ENCODE results near the gene NDUFB4.
A peak's percentile ranks its signal among the peaks of the same experiment; 100 is the strongest.

The NDUFB4 gene

GRCh38 chr3:120566243-120566975 lies 29.7 kb upstream of the NDUFB4 start:
- peaks cover 4% of the 10 kb centered on the region for H3K4me1 Mint-ChIP-seq (ENCODE audit: low read depth)
- no peak overlapping the region for H3K4me3 Mint-ChIP-seq
- H3K27me3 Mint-ChIP-seq, result no peaks in the 10 kb centered on the region
- H3K36me3 Mint-ChIP-seq (ENCODE audit: low read depth), result no peaks in the 10 kb centered on the region
- H3K9me3 Mint-ChIP-seq, result no peaks in the 10 kb centered on the region
- no peak overlapping the region for H3K27ac Mint-ChIP-seq

GRCh38 chr3:120567370-120568201 lies 28.6 kb upstream of the NDUFB4 start:
- Mint-ChIP-seq H3K27me3 (no peaks in the 10 kb centered on the region), H3K36me3 (ENCODE audit: low read depth) (no peaks in the 10 kb centered on the region), H3K4me1 (ENCODE audit: low read depth) (peaks cover 4% of the 10 kb centered on the region), H3K9me3 (no peaks in the 10 kb centered on the region), H3K27ac (no peak overlapping the region), H3K4me3 (peak overlapping the region; percentile 30)

- Mint-ChIP-seq H3K9me3 (no peaks in the 10 kb centered on the region), H3K27me3 (no peaks in the 10 kb centered on the region), H3K4me3 (no peak overlapping the region), H3K36me3 (ENCODE audit: low read depth) (no peaks in the 10 kb centered on the region), H3K27ac (no peak overlapping the region), H3K4me1 (ENCODE audit: low read depth) (peaks cover 4% of the 10 kb centered on the region)
Observed at GRCh38 chr3:120568202-120568531, 28.0 kb upstream of the NDUFB4 start.

GRCh38 chr3:120568598-120568997 lies 27.5 kb upstream of the NDUFB4 start:
- H3K4me1 Mint-ChIP-seq (ENCODE audit: low read depth), result peaks cover 4% of the 10 kb centered on the region
- no peaks in the 10 kb centered on the region for H3K36me3 Mint-ChIP-seq (ENCODE audit: low read depth)
- H3K27ac Mint-ChIP-seq, result no peak overlapping the region
- H3K9me3 Mint-ChIP-seq, result no peaks in the 10 kb centered on the region
- H3K27me3 Mint-ChIP-seq, result no peaks in the 10 kb centered on the region
- no peak overlapping the region for H3K4me3 Mint-ChIP-seq

- H3K4me1 Mint-ChIP-seq (ENCODE audit: low read depth), result peaks cover 4% of the 10 kb centered on the region
- no peaks in the 10 kb centered on the region for H3K36me3 Mint-ChIP-seq (ENCODE audit: low read depth)
- H3K4me3 Mint-ChIP-seq, result no peak overlapping the region
- no peaks in the 10 kb centered on the region for H3K27me3 Mint-ChIP-seq
- no peaks in the 10 kb centered on the region for H3K9me3 Mint-ChIP-seq
- H3K27ac Mint-ChIP-seq, result no peak overlapping the region
Observed at GRCh38 chr3:120569222-120570057, 26.7 kb upstream of the NDUFB4 start.

GRCh38 chr3:120572027-120572426 lies 24.1 kb upstream of the NDUFB4 start:
- Mint-ChIP-seq H3K36me3 (ENCODE audit: low read depth) (no peaks in the 10 kb centered on the region), H3K27me3 (no peaks in the 10 kb centered on the region), H3K9me3 (no peaks in the 10 kb centered on the region), H3K27ac (no peak overlapping the region), H3K4me3 (no peak overlapping the region), H3K4me1 (ENCODE audit: low read depth) (peaks cover 4% of the 10 kb centered on the region)

- H3K4me3 Mint-ChIP-seq, result no peak overlapping the region
- no peak overlapping the region for H3K27ac Mint-ChIP-seq
- peaks cover 3% of the 10 kb centered on the region for H3K27me3 Mint-ChIP-seq
- H3K9me3 Mint-ChIP-seq, result no peaks in the 10 kb centered on the region
- no peaks in the 10 kb centered on the region for H3K36me3 Mint-ChIP-seq (ENCODE audit: low read depth)
- no peaks in the 10 kb centered on the region for H3K4me1 Mint-ChIP-seq (ENCODE audit: low read depth)
Observed at GRCh38 chr3:120587332-120587975, 8.7 kb upstream of the NDUFB4 start.

GRCh38 chr3:120595788-120596115 lies 384 bp upstream of the NDUFB4 start:
- no peaks in the 10 kb centered on the region for H3K27me3 Mint-ChIP-seq
- peak overlapping the region; percentile 93 for H3K27ac Mint-ChIP-seq
- H3K9me3 Mint-ChIP-seq, result no peaks in the 10 kb centered on the region
- peaks cover 13% of the 10 kb centered on the region for H3K4me1 Mint-ChIP-seq (ENCODE audit: low read depth)
- H3K36me3 Mint-ChIP-seq (ENCODE audit: low read depth), result peaks cover under 1% of the 10 kb centered on the region
- peak overlapping the region; percentile 90 for H3K4me3 Mint-ChIP-seq

- H3K4me1 Mint-ChIP-seq (ENCODE audit: low read depth), result peaks cover 13% of the 10 kb centered on the region
- no peaks in the 10 kb centered on the region for H3K9me3 Mint-ChIP-seq
- H3K27ac Mint-ChIP-seq, result peak overlapping the region; percentile 93
- H3K4me3 Mint-ChIP-seq, result peak overlapping the region; percentile 90
- no peaks in the 10 kb centered on the region for H3K27me3 Mint-ChIP-seq
- peaks cover 9% of the 10 kb centered on the region for H3K36me3 Mint-ChIP-seq (ENCODE audit: low read depth)
Observed at GRCh38 chr3:120596853-120597223, 702 bp downstream of the NDUFB4 start.

GRCh38 chr3:120597445-120598049 lies 1.4 kb downstream of the NDUFB4 start:
- Mint-ChIP-seq H3K4me3 (no peak overlapping the region), H3K36me3 (ENCODE audit: low read depth) (peaks cover 12% of the 10 kb centered on the region), H3K9me3 (no peaks in the 10 kb centered on the region), H3K4me1 (ENCODE audit: low read depth) (peaks cover 13% of the 10 kb centered on the region), H3K27me3 (no peaks in the 10 kb centered on the region), H3K27ac (peak overlapping the region; percentile 71)

- Mint-ChIP-seq H3K9me3 (no peaks in the 10 kb centered on the region), H3K4me1 (ENCODE audit: low read depth) (peaks cover 13% of the 10 kb centered on the region), H3K27ac (no peak overlapping the region), H3K36me3 (ENCODE audit: low read depth) (peaks cover 19% of the 10 kb centered on the region), H3K4me3 (no peak overlapping the region), H3K27me3 (no peaks in the 10 kb centered on the region)
Observed at GRCh38 chr3:120599211-120599610, 3.1 kb downstream of the NDUFB4 start.

GRCh38 chr3:120601554-120601953 lies 5.4 kb downstream of the NDUFB4 start:
- Mint-ChIP-seq H3K36me3 (ENCODE audit: low read depth) (peaks cover 19% of the 10 kb centered on the region), H3K9me3 (no peaks in the 10 kb centered on the region), H3K4me3 (no peak overlapping the region), H3K4me1 (ENCODE audit: low read depth) (peaks cover 3% of the 10 kb centered on the region), H3K27me3 (no peaks in the 10 kb centered on the region), H3K27ac (no peak overlapping the region)

- Mint-ChIP-seq H3K4me3 (no peak overlapping the region), H3K4me1 (ENCODE audit: low read depth) (peaks cover 3% of the 10 kb centered on the region), H3K27me3 (no peaks in the 10 kb centered on the region), H3K27ac (no peak overlapping the region), H3K36me3 (ENCODE audit: low read depth) (peaks cover 19% of the 10 kb centered on the region), H3K9me3 (no peaks in the 10 kb centered on the region)
Observed at GRCh38 chr3:120602682-120603081, 6.5 kb downstream of the NDUFB4 start.

- H3K36me3 Mint-ChIP-seq (ENCODE audit: low read depth), result peaks cover 19% of the 10 kb centered on the region
- H3K9me3 Mint-ChIP-seq, result no peaks in the 10 kb centered on the region
- no peak overlapping the region for H3K27ac Mint-ChIP-seq
- no peaks in the 10 kb centered on the region for H3K27me3 Mint-ChIP-seq
- H3K4me3 Mint-ChIP-seq, result no peak overlapping the region
- H3K4me1 Mint-ChIP-seq (ENCODE audit: low read depth), result peaks cover 3% of the 10 kb centered on the region
Observed at GRCh38 chr3:120604382-120604781, 8.2 kb downstream of the NDUFB4 start.

All from stimulated activated naive CD8-positive, alpha-beta T cell treated with anti-CD3 and anti-CD28 coated beads, Interleukin-15, Interleukin-2, amounts not matched to agents 100 ng/mL and 50 ng/mL, for 24 hours (primary cell).